Immature natural killer cell (primary cell): ENCODE data around the gene ACTL7B. TPM values are rescaled to one million over a fixed set of nuclear protein-coding genes. Genes with fewer than 3 reads are reported as not detected.
"Not testable (repeated sequence)": the region's sequence is repeated elsewhere in the genome, so short reads cannot be mapped to it uniquely, and the experiment has no call there.

Experiments used
- DNase-seq, 3 donors: peaks; one replicate each; pipeline ENCODE4 v3.0.0; 2022; ENCODE audit warnings: mixed read lengths in 1 of 3
- H3K27ac Mint-ChIP-seq, 6 donors: one replicate each; pipeline ENCODE4 v1.8.0; 2020; ENCODE audit warnings: mixed read lengths in 6 of 6, mild to moderate bottlenecking in 5 of 6, inconsistent platforms in 4 of 6, moderate library complexity in 3 of 6
- H3K27me3 Mint-ChIP-seq, 3 donors: one replicate each; pipeline ENCODE4 v1.8.0; 2020 to 2021; ENCODE audit warnings: low read depth in 3 of 3, mild to moderate bottlenecking in 3 of 3, mixed read lengths in 3 of 3, moderate library complexity in 3 of 3, inconsistent platforms in 1 of 3
- H3K36me3 Mint-ChIP-seq, 3 donors: one replicate each; pipeline ENCODE4 v1.8.0; 2020; ENCODE audit warnings: mixed read lengths in 3 of 3, inconsistent platforms in 2 of 3, mild to moderate bottlenecking in 2 of 3
- H3K4me1 Mint-ChIP-seq, 2 donors: one replicate each; pipeline ENCODE4 v1.8.0; 2020; ENCODE audit warnings: inconsistent platforms in 2 of 2, mild to moderate bottlenecking in 2 of 2, mixed read lengths in 2 of 2, moderate library complexity in 1 of 2
- H3K4me3 Mint-ChIP-seq, 5 donors: one replicate each; pipeline ENCODE4 v1.8.0; 2020; ENCODE audit warnings: mild to moderate bottlenecking in 5 of 5, mixed read lengths in 5 of 5, inconsistent platforms in 3 of 5, moderate library complexity in 3 of 5
- H3K9me3 Mint-ChIP-seq, 6 donors: one replicate each; pipeline ENCODE4 v1.8.0; 2020; ENCODE audit warnings: mild to moderate bottlenecking in 6 of 6, mixed read lengths in 6 of 6, inconsistent platforms in 4 of 6, moderate library complexity in 3 of 6
- polyA plus RNA-seq, 3 donors: library from polyadenylated mRNA; unstranded; fragments of 300-500 nt; fragmentation: Illumina TruSeq; gene quantifications; one replicate each; pipeline ENCODE4 v1.2.3, GENCODE V29; 2021

ACTL7B gene
- polyA plus RNA-seq, 3 donors from 2014 or later: not detected

DNA sequence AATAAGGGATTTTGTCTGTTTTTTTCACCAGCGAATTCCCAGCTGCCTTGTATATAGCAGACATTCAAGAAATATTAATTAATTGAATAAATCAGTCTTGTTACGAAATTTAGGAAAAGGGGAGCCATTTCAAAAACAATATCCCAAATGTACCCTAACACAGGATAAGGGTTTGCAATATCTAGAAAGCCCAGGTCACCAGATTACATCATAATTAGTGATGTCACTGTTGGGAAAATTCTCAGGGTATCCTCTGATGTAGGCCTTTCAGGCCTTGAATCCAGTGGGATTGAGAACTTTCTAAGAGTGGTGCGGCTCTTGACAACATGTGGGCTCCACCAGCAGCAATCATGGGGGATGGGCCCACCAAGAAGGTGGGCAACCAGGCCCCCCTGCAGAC lies 6.2 kb upstream of the ACTL7B start, which contains the start of gene ACTL7A:
ACTL7A (plus strand) TSS at position 270 of the 400 bp plus-strand sequence; CDS start at position 327, 57 bp downstream.
- no peak for DNase-seq
- Mint-ChIP-seq H3K27me3 (peaks cover 0 to 3% (median 1%) of the 10 kb centered on the region in 3 donors), H3K27ac (no peak within 1 kb of the TSS)

GRCh38 chr9:108861464-108861863 lies 5.7 kb upstream of the ACTL7B start:
- no peaks in the 10 kb centered on the region for H3K4me1 Mint-ChIP-seq
- no peaks in the 10 kb centered on the region for H3K9me3 Mint-ChIP-seq
- H3K36me3 Mint-ChIP-seq: no peaks in the 10 kb centered on the region
- peaks cover 0 to 3% (median 3%) of the 10 kb centered on the region in 3 donors for H3K27me3 Mint-ChIP-seq
- DNase-seq: no peak
- H3K27ac Mint-ChIP-seq: no peak overlapping the region
- H3K4me3 Mint-ChIP-seq: no peak overlapping the region

More for the DNA sequence above, 6.2 kb upstream of the ACTL7B start, which contains the start of gene ACTL7A:
- no peaks in the 10 kb centered on the region for H3K4me1 Mint-ChIP-seq
- H3K4me3 Mint-ChIP-seq: no peak within 1 kb of the TSS
- no peaks in the 10 kb centered on the region for H3K9me3 Mint-ChIP-seq
- H3K36me3 Mint-ChIP-seq: peaks cover 0 to under 1% (median under 1%) of the 10 kb centered on the region in 3 donors

DNA sequence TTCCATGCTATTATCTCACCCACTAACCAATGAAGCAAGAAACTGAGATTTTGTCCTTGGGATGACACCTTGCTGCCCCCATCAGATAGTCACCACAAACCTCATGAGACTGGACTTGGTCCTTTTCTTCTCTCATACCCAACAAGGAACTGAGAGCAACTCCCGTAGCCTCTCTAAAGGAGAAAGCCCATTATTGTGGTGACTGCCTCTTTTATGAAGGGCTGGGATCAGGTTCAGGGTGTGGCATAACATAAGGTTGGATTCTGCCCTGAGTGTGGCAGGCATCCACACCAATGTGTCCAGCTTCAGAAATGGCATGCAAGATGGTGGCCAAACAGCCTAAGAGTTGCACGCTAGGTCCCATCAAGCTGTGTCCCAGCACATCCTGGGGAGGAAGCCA lies 5.0 kb upstream of the ACTL7B start:
- Mint-ChIP-seq H3K27me3 (peaks cover 0 to 3% (median 3%) of the 10 kb centered on the region in 3 donors), H3K27ac (no peak overlapping the region), H3K4me3 (no peak overlapping the region), H3K9me3 (no peaks in the 10 kb centered on the region), H3K4me1 (no peaks in the 10 kb centered on the region), H3K36me3 (no peaks in the 10 kb centered on the region)
- DNase-seq: no peak

GRCh38 chr9:108860354-108860753 lies 4.6 kb upstream of the ACTL7B start:
- no peaks in the 10 kb centered on the region for H3K36me3 Mint-ChIP-seq
- H3K9me3 Mint-ChIP-seq: no peaks in the 10 kb centered on the region
- no peak for DNase-seq
- H3K27me3 Mint-ChIP-seq: peaks cover 0 to 3% (median 3%) of the 10 kb centered on the region in 3 donors
- no peaks in the 10 kb centered on the region for H3K4me1 Mint-ChIP-seq
- H3K27ac Mint-ChIP-seq: no peak overlapping the region
- H3K4me3 Mint-ChIP-seq: no peak overlapping the region

DNA sequence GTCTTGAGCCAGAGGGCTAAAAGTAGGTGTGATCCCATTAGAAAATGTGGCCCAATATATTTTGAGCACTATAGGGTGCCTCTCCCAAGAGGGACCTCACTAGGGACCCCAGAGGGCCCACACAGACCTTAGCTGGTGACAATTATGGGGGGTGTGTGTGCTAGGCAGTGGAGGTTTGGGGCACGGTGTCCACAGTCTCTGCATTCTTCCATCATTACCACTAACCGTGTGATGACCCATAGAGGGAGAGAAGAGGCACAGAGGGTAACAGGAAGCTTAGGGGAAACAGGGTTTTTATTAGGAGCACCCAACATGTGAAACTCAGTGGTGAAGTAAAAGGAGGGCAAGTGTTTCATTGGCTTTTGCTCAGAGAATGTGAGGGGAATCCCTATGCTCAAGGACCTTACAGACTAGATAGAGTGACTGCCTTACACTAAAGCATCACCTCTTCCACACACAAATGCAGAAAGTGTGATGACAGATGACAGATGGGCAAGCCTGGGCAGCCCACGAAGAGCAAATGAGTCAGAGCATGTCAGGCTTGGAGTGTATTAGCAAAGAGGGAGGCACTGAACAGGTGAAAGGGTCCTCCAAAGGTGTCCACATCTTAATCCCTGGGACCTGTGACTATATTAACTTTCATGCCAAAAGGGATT lies 3.8 kb upstream of the ACTL7B start:
- Mint-ChIP-seq H3K27ac (no peak overlapping the region), H3K9me3 (no peaks in the 10 kb centered on the region), H3K4me1 (no peaks in the 10 kb centered on the region), H3K27me3 (peaks cover 0 to 3% (median 3%) of the 10 kb centered on the region in 3 donors), H3K36me3 (no peaks in the 10 kb centered on the region), H3K4me3 (no peak overlapping the region)
- DNase-seq: no peak

DNA sequence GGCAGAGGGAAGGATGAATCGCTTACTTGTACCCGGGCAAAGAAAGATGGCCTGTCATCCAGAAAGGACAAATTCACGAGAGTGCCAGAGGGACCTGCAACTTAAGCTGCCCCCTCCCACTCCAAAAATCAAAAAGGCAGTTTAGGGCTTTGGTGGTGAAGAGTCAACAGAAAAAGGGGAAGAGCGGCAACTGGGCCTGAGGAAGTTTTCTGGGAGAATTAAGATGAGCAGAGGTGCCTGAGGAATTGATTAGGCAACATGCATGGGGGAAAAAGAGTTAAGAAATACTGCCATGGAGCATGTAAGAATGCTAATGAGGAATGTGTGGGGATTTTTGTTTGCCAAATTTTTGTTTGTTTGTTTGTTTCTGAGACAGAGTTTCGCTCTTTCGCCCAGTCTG lies 1.8 kb upstream of the ACTL7B start:
- no peaks in the 10 kb centered on the region for H3K36me3 Mint-ChIP-seq
- DNase-seq: no peak
- H3K27me3 Mint-ChIP-seq: peaks cover 0 to 3% (median 3%) of the 10 kb centered on the region in 3 donors
- H3K27ac Mint-ChIP-seq: no peak overlapping the region
- H3K4me1 Mint-ChIP-seq: no peaks in the 10 kb centered on the region
- no peak overlapping the region for H3K4me3 Mint-ChIP-seq
- H3K9me3 Mint-ChIP-seq: no peaks in the 10 kb centered on the region

GRCh38 chr9:108855529-108855886 lies 278 bp downstream of the ACTL7B start:
- no peak overlapping the region for H3K27ac Mint-ChIP-seq
- H3K4me3 Mint-ChIP-seq: no peak overlapping the region
- no peaks in the 10 kb centered on the region for H3K4me1 Mint-ChIP-seq
- H3K36me3 Mint-ChIP-seq: no peaks in the 10 kb centered on the region
- peaks cover 0 to 6% (median 3%) of the 10 kb centered on the region in 3 donors for H3K27me3 Mint-ChIP-seq
- no peak for DNase-seq
- H3K9me3 Mint-ChIP-seq: no peaks in the 10 kb centered on the region

- DNase-seq: no peak
- Mint-ChIP-seq H3K27ac (no peak overlapping the region), H3K4me1 (no peaks in the 10 kb centered on the region), H3K27me3 (peaks cover 0 to 6% (median 3%) of the 10 kb centered on the region in 3 donors), H3K36me3 (no peaks in the 10 kb centered on the region), H3K4me3 (no peak overlapping the region), H3K9me3 (no peaks in the 10 kb centered on the region)
Observed at GRCh38 chr9:108854641-108855528, 901 bp downstream of the ACTL7B start.

GRCh38 chr9:108854094-108854493 lies 1.7 kb downstream of the ACTL7B start:
- H3K9me3 Mint-ChIP-seq: no peaks in the 10 kb centered on the region
- H3K27me3 Mint-ChIP-seq: peaks cover 0 to 6% (median 3%) of the 10 kb centered on the region in 3 donors
- H3K4me1 Mint-ChIP-seq: no peaks in the 10 kb centered on the region
- DNase-seq: no peak
- no peak overlapping the region for H3K4me3 Mint-ChIP-seq
- H3K36me3 Mint-ChIP-seq: no peaks in the 10 kb centered on the region
- no peak overlapping the region for H3K27ac Mint-ChIP-seq

DNA sequence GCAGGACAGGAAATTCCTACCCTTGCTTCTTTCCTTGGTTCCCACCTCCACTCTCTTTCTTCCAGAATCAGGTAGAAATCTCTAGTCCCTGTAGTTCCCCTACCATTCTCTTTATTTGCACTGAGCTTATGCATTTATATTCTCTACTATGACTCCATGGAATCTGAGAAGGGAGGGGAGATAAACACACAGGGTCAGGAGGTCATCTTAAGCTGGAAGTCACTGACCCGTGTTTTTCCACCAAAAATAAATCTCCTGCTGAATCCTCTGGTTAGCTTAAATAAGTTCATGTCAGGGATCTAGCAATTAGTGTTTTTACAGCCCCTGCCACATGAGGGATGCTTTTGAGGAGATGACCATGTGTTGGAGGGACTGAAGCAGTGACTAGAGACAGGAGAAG lies 3.7 kb downstream of the ACTL7B start:
- no peak overlapping the region for H3K27ac Mint-ChIP-seq
- H3K36me3 Mint-ChIP-seq: no peaks in the 10 kb centered on the region
- peaks cover 0 to 5% (median 2%) of the 10 kb centered on the region in 3 donors for H3K27me3 Mint-ChIP-seq
- H3K4me1 Mint-ChIP-seq: no peaks in the 10 kb centered on the region
- no peaks in the 10 kb centered on the region for H3K9me3 Mint-ChIP-seq
- no peak overlapping the region for H3K4me3 Mint-ChIP-seq
- no peak for DNase-seq

DNA sequence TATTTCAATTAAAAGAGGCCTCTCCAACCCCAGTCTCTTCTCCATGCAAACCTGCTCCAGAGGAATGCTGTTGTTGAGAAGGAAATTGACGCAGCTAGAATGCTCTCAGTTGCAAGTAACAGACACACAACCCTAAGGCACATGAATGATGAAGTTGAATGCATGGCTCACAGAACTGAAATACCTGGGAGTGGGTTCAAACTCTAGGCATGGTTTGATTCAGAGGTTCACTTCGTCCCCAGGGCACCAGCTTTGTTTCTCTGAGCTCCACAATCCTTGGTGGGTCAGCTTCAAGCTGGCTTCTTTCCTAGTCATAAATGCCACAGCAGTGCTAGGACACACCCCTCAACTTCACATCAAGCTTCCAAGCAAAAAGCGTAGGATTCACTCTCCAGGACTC lies 4.6 kb downstream of the ACTL7B start:
- no peak overlapping the region for H3K27ac Mint-ChIP-seq
- H3K27me3 Mint-ChIP-seq: peaks cover 0 to 7% (median 3%) of the 10 kb centered on the region in 3 donors
- H3K9me3 Mint-ChIP-seq: no peaks in the 10 kb centered on the region
- H3K4me3 Mint-ChIP-seq: no peak overlapping the region
- H3K4me1 Mint-ChIP-seq: no peaks in the 10 kb centered on the region
- no peak for DNase-seq
- no peaks in the 10 kb centered on the region for H3K36me3 Mint-ChIP-seq

- Mint-ChIP-seq H3K4me3 (no peak overlapping the region), H3K36me3 (no peaks in the 10 kb centered on the region), H3K27me3 (peaks cover 0 to 7% (median 3%) of the 10 kb centered on the region in 3 donors), H3K27ac (no peak overlapping the region), H3K4me1 (no peaks in the 10 kb centered on the region), H3K9me3 (no peaks in the 10 kb centered on the region)
- DNase-seq: no peak
Observed at GRCh38 chr9:108850293-108850897, 5.4 kb downstream of the ACTL7B start.

DNA sequence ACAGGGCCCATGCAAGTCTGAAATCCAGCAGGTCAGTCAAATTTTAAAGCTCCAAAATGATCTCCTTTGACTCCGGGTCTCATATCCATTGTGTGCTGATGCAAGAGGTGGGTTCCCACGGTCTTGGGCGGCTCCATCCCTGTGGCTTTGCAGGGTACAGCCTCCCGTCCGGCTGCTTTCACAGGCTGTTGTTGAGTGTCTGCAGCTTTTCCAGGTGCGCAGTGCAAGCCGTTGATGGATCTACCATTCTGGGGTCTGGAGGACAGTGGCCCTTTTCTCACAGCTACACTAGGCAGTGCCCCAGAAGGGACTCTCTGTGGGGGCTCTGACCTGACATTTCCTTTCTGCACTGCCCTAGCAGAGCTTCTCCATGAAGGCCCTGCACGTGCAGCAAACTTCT lies 7.5 kb downstream of the ACTL7B start:
- not testable (repeated sequence) for H3K36me3 Mint-ChIP-seq, H3K4me1 Mint-ChIP-seq, H3K27ac Mint-ChIP-seq, H3K27me3 Mint-ChIP-seq, H3K9me3 Mint-ChIP-seq, DNase-seq, H3K4me3 Mint-ChIP-seq

DNA sequence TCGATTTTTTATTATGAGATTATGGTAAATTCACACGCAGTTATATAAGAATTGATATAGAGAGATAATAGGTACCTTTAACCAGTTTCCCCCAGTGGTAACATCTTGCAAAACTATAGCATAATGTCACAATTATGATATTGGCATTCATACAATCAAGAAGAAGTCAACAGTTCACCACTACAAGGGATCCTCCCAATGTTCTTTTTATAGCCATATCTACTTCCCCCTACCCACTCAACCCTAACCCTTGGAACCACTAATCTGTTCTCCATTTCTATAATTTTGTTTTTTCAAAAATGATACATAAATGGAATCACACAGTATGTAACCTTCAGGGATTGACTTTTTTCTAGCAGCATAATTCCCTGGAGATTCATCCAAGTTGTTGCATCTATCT lies 9.8 kb downstream of the ACTL7B start:
- H3K9me3 Mint-ChIP-seq: no peaks in the 10 kb centered on the region
- peaks cover 6 to 11% of the 10 kb centered on the region in 2 donors for H3K4me1 Mint-ChIP-seq
- no peak overlapping the region for H3K27ac Mint-ChIP-seq
- H3K36me3 Mint-ChIP-seq: no peaks in the 10 kb centered on the region
- no peak overlapping the region for H3K4me3 Mint-ChIP-seq
- peaks cover 0 to 7% (median 2%) of the 10 kb centered on the region in 3 donors for H3K27me3 Mint-ChIP-seq
- no peak for DNase-seq
